ENCODE data around the gene NCOA1.

GRCh38 chr2:24657818-24658217 lies 166.8 kb downstream of the NCOA1 start:
- no peak for TF ChIP-seq NFRKB (IDR thresholded peaks at IDR 0.05)
- TF ChIP-seq SP1 (IDR thresholded peaks at IDR 0.05): no peak
- TF ChIP-seq FOXM1 (IDR thresholded peaks at IDR 0.05; ENCODE audit: borderline replicate concordance): no peak
- no peak for TF ChIP-seq ARNT (IDR thresholded peaks at IDR 0.05)
- TF ChIP-seq FOXK2 (IDR thresholded peaks at IDR 0.05): no peak

All from HEK293T (cell line).